Sciatic nerve (tissue), 2 donors: ENCODE data around the gene ETNPPL. TPM values are rescaled to one million over a fixed set of nuclear protein-coding genes. Genes with fewer than 3 reads are reported as not detected.
A peak's percentile ranks its signal among the peaks of the same experiment; 100 is the strongest.
"Not testable (repeated sequence)": the region's sequence is repeated elsewhere in the genome, so short reads cannot be mapped to it uniquely, and the experiment has no call there.

Experiments used
- ATAC-seq: fragments of 200-7000 bp; cut with Tn5 transposase; one replicate; pipeline ENCODE4 v1.9.1; 2020; ENCODE audit warnings: mild to moderate bottlenecking, moderate library complexity
- DNase-seq: peaks from one replicate; pipeline ENCODE4 v3.0.0-alpha.2; 2020; ENCODE audit warnings: low spot score
- intact Hi-C: fragments of 100-400 bp; cut with DNase I; formaldehyde crosslinking; loops from one replicate; pipeline ENCODE4 v1.14.2; 2022
- total RNA-seq: library from RNA; stranded (reverse); fragmentation: NEBNext Ultra II Directional; extraction: Animal tissue kit (Norgen Biotek cat#: 25700); gene quantifications from one replicate; pipeline ENCODE4 v1.2.1, GENCODE V29; 2021
- donor health status: DM: no; HTN: no; CAD: no.
- donor health status: DM: no; HTN: no; CAD: no.

The ETNPPL gene
- total RNA-seq, 1 donor from 2014 or later = 8.3 TPM

- ATAC-seq (no peak), DNase-seq (no peak)
- intact Hi-C loops = no loop called here
Observed at GRCh38 chr4:108763986-108764385, 1.1 kb upstream of the ETNPPL start.

DNA sequence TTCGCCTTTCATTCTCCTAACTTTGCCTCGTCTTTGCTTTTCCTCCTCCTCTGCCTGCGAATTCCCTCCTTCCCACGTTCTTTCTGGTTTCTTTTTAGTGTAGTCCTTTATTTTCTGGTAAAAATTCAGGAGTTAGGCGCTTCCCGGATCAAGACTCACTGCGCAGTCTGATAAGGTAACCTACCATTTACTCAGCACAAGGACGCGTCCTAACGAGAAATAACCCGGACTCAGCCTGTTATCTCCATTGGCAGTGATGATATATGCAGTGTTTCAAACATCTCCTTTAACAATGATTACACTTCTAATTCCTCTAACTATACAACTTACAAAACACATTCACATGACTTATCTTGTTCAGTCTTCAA is 357 bp upstream of the ETNPPL start:
- DNase-seq = no peak
- intact Hi-C loops = no loop called here
- no peak for ATAC-seq

DNA sequence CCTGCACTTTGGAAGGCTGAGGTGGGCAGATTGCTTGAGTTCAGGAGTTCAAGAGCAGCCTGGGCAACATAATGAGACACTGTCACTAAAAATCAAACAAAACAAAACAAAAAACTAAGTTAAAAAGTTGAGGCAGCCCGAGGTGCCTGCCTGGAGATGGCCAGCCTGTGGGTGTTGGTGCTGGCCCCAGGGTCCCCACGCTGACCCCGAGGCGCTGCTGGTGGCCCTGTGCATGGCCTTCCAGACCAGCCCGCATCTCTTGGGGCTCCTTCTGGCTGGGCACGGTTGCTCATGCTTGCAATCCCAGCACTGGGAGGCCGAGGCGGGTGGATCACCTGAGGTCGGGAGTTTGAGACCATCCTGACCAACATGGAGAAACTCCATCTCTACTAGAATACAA is 4.4 kb downstream of the ETNPPL start:
- intact Hi-C loops = no loop called here
- no peak for ATAC-seq
- DNase-seq = no peak

DNA sequence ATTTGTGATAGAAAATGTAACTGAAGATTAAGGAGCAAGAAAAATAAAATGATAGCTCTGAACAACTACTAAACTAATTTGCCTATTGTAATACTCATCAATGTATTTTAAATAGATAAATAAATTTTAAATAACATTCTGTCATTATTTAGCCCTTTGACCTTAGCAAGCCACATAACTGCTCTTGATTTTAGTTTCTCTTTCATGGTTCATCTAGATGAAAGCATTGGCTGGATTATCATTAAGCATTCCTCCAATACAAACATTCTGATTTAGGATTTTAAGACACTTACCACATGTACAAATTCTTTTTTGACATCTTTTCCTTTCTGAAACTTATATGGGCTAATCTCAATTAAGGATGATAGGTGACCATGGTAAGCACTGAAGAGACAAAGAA is 8.5 kb downstream of the ETNPPL start:
- intact Hi-C loops = no loop called here
- no peak for DNase-seq

GRCh38 chr4:108751321-108751720 is 11.5 kb downstream of the ETNPPL start:
- no peak for ATAC-seq
- intact Hi-C loops = no loop called here
- DNase-seq = no peak

More for the DNA sequence above, 8.5 kb downstream of the ETNPPL start:
- no peak for ATAC-seq

DNA sequence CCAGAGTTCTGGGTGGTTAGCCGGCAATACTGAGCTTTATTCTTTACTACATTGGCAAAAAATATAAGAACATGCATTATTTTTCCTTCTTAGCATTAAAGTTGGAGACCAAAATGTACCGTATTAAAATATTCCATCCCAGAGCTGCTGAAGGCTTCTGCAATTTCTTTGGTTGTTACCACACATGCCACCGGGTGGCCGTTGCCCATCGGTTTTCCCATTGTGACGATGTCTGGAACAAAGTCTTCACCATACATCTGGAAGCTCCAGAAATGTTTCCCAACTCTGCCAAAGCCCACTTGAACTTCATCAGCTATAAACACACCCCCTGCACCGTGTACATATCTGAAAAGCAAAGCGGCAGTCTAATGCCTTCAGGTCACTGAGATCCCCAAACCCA is 13.7 kb downstream of the ETNPPL start:
- no peak for ATAC-seq
- intact Hi-C loops = no loop called here

GRCh38 chr4:108746511-108746910 is 16.3 kb downstream of the ETNPPL start:
- no peak for ATAC-seq
- intact Hi-C loops = no loop called here
- DNase-seq = no peak

More for the DNA sequence above, 13.7 kb downstream of the ETNPPL start:
- DNase-seq = no peak

GRCh38 chr4:108744307-108744706 is 18.5 kb downstream of the ETNPPL start:
- intact Hi-C loops = no loop called here
- DNase-seq = no peak
- ATAC-seq = no peak

DNA sequence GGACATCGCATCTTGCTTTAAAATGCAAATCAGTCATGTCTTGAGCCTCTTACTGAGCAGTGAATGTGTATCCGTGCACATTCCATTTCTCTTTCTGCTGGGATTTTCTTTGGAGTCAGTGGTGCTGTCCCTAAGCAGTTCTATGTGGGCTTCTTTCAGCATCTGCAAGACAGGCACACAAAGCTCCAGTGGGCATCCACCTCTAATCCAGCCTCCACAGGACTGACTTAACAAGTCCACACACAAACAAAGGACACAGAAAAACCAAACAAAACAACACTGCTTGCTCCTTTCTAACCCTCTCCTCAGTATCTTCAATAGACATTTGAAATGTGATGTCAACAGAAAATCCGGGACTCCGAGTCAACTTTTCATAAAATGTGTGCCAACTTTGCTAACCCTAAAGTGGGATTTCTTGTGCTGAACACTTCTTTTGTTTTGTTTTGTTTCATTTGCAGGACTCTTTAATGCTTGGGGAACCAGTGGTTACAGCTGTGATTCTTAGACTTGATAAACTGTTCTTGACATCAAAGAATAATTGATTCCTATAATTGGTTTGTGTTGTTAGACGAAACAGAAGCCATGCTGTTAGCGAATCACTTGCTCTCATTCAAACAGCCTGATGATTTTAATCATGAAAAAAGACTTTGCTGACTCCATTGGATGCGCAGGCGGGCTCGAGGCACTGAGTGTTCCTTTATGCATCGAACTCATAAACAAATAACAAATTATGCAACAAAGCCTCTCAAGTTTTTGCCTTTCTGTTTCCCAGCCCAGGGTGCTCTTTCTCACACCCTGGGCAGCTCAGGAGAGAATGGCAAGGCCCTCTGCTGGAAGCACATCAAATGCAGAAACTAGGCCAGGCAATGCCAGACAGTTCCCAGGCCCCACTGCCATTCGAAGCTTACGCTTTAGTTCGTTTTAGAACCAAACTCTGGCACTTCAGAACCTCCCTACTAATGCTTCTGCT is 20.1 kb downstream of the ETNPPL start:
- DNase-seq = no peak
- intact Hi-C loops = no loop called here

GRCh38 chr4:108738003-108738706 is 24.7 kb downstream of the ETNPPL start:
- ATAC-seq (no peak), DNase-seq (no peak)
- intact Hi-C loops = no loop called here

More for the DNA sequence above, 20.1 kb downstream of the ETNPPL start:
- peak; percentile 30 for ATAC-seq

- ATAC-seq (no peak), DNase-seq (no peak)
- intact Hi-C loops = no loop called here
Observed at GRCh38 chr4:108731006-108731405, 31.8 kb downstream of the ETNPPL start.

DNA sequence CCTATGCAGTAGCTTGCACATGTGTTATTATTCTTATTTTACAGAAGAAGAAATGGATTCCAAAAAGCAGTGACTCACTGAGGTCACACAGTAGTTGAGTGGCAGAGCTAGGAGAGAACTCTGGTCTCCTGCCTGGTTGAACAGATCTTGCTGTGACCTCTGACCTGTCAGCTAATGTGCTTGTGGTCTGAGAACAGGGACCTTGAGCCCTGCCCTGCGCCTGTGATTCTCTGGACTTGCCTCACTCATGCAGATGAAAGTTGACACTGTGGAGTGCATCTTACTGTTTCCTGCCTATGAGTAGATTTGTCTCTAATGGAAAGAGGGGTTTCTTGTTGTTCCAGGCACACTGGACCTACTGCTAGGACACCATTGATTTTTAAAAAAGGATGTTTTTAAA is 32.3 kb downstream of the ETNPPL start:
- no peak for DNase-seq
- ATAC-seq = no peak
- intact Hi-C loops = no loop called here

DNA sequence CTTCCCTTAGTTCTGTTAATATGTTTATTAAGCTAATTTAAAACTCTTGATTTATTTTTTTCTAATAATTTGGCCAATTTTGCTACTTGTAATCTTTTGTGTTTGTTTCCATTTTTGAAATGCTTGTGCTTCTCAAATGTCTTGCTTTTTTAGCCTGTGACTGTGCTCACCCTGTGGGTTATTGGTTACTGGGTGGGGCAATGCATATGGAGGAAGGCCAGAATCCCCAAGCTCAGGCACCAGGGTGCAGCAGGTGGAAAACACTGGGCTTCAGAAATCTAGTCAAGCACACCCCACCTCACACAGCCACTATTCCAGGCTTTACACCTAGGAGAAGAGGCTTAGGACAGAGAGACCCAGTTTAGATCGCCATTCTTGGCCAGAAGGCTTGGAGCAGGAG is 33.1 kb downstream of the ETNPPL start:
- intact Hi-C loops = no loop called here
- DNase-seq (no peak), ATAC-seq (no peak)

- intact Hi-C loops = no loop called here
- DNase-seq = no peak
- no peak for ATAC-seq
Observed at GRCh38 chr4:108725457-108725856, 37.4 kb downstream of the ETNPPL start.

DNA sequence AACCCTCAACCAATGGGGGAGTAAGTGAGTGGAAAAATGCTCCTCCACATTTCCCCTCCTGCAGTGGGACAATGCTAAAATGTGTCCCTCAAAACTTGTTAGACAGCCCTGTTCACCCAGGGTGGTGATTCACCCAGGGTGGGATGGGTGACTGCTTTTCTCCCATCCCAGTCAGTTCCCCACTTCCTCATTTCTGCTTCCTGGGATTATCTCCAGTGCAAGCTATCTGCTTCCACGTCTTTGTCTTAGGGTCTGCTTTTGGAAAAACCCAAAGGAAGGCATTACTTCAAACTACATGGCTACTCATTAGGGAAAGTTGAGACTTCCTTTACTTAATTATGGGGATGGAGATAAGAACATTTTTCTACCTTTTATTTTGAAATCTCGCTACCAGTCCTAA is 45.5 kb downstream of the ETNPPL start:
- intact Hi-C loops = no loop called here
- DNase-seq = no peak
- ATAC-seq = no peak

- ATAC-seq (no peak), DNase-seq (no peak)
- intact Hi-C loops = no loop called here
Observed at GRCh38 chr4:108716340-108716739, 46.5 kb downstream of the ETNPPL start.

DNA sequence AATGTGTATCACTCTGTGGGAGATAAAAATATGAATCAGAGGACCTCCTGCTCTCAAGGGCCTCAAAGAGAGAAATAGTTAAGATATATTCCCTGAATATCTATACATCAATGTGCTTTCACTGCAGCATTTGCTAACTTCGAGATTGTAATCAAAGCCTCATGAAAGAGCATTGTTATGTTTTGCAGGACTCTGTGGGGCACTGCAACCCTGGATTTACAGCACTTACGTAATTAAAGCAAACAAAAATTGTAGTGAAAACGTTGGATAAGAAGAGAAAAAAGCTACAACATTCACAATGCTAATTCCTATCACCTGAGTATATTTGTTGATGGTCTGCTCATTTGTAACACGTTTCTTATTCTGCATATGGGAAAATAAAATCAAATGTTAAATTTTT is 48.0 kb downstream of the ETNPPL start:
- no peak for DNase-seq
- intact Hi-C loops = no loop called here
- no peak for ATAC-seq

- DNase-seq, ATAC-seq, intact Hi-C loops: not testable (repeated sequence)
Observed at GRCh38 chr4:108710578-108710977, 52.3 kb downstream of the ETNPPL start.

GRCh38 chr4:108709722-108710121 is 53.1 kb downstream of the ETNPPL start:
- ATAC-seq (no peak), DNase-seq (no peak)
- intact Hi-C loops = no loop called here

DNA sequence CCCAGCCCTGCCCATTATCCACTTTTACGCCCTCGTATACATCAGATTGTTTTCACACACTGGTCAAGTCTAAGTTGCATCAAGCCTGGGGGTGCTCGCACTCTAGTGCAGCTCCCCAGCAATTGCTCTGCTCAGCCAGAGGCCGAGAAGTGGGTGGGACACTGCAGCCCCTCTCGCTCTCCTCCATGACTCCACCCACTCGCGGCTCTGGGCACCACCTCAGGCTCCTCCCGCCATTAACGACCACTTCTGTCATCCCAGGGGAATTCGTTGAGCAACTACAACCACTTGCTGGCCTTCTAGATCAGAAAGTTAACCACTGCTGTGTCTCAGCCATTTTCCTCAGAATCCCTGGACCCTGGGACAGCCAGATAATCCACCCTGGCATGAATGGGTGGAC is 53.6 kb downstream of the ETNPPL start:
- intact Hi-C loops = no loop called here
- ATAC-seq = no peak

More for the DNA sequence above, 53.6 kb downstream of the ETNPPL start:
- DNase-seq = no peak
